SK-N-SH (cell line): ENCODE measurements around the gene UBN1. TPM values are rescaled to one million over a fixed set of nuclear protein-coding genes. Genes with fewer than 3 reads are reported as not detected.

Experiments used
- CTCF ChIA-PET: fragments of 300-600, 350-600 bp; formaldehyde crosslinking; extraction: SDS; loops from one replicate; lab custom pipeline; 2021; lab: Yijun Ruan, JAX
- POLR2A ChIA-PET: fragments of 350-600 bp; sonication (Branson Sonifier 250); formaldehyde crosslinking; extraction: SDS; loops from one replicate; lab custom pipeline; 2020; ENCODE audit warnings: antibody characterized with exemption, inconsistent platforms; lab: Yijun Ruan, JAX
- DNase-seq: peaks from one replicate; pipeline ENCODE4 v3.0.0; 2012
- H2AFZ ChIP-seq: fragments of 200-600 bp; sonication (generic); 2 replicates; pipeline ENCODE4 v1.8.1; 2016; ENCODE audit warnings: antibody characterized with exemption, mild to moderate bottlenecking, low read depth
- H3F3A ChIP-seq: fragments of 200-600 bp; sonication (generic); replicated peaks from 2 replicates; pipeline ENCODE3; 2016; ENCODE audit warnings: antibody characterized with exemption, mild to moderate bottlenecking; ENCODE audit not compliant: insufficient read depth
- H3K27ac ChIP-seq, 2 experiments: fragments of 200-500 bp in 1 of 2; fragments of 200-600 bp in 1 of 2; sonication (Bioruptor generic) in 1 of 2; sonication (generic), shearing (Covaris generic) in 1 of 2; 2 replicates each; pipeline versions ENCODE4 v1.5.1 to v1.6.1; 2014 to 2016; ENCODE audit warnings: low read depth in 2 of 2, inconsistent platforms in 1 of 2, low read length in 1 of 2, mild to moderate bottlenecking in 1 of 2, mixed read lengths in 1 of 2
- H3K27me3 ChIP-seq: fragments of 200-600 bp; sonication (generic), shearing (Covaris generic); 2 replicates; pipeline ENCODE4 v1.6.1; 2016; ENCODE audit warnings: mixed run types; ENCODE audit not compliant: insufficient read depth
- H3K36me3 ChIP-seq, 2 experiments: fragments of 200-500 bp in 1 of 2; fragments of 200-600 bp in 1 of 2; sonication (Bioruptor generic) in 1 of 2; sonication (generic) in 1 of 2; replicated peaks in 1 of 2; 2 replicates each; pipeline versions ENCODE3 to v1.5.1; 2014 to 2016; ENCODE audit warnings: low read length in 1 of 2, mild to moderate bottlenecking in 1 of 2; ENCODE audit not compliant: insufficient read depth in 2 of 2, control insufficient read depth in 1 of 2
- H3K4me1 ChIP-seq, 2 experiments: fragments of 200-500 bp in 1 of 2; fragments of 200-600 bp in 1 of 2; sonication (Bioruptor generic) in 1 of 2; sonication (generic), shearing (Covaris generic) in 1 of 2; 2 replicates each; pipeline versions ENCODE4 v1.5.1 to v1.6.1; 2014 to 2016; ENCODE audit warnings: low read depth in 1 of 2, low read length in 1 of 2, mixed run types in 1 of 2; ENCODE audit not compliant: insufficient read depth in 2 of 2, control insufficient read depth in 1 of 2
- H3K4me2 ChIP-seq: fragments of 200-600 bp; sonication (generic), shearing (Covaris generic); 2 replicates; pipeline ENCODE4 v1.6.1; 2017; ENCODE audit warnings: mixed run types
- H3K4me3 ChIP-seq, 2 experiments: fragments of 200-500 bp in 1 of 2; fragments of 200-600 bp in 1 of 2; sonication (Bioruptor generic) in 1 of 2; sonication (generic), shearing (Covaris generic) in 1 of 2; 2 replicates each; pipeline versions ENCODE4 v1.5.1 to v1.8.1; 2014 to 2016; ENCODE audit warnings: low read depth in 2 of 2, inconsistent platforms in 1 of 2, low read length in 1 of 2, mild to moderate bottlenecking in 1 of 2, mixed read lengths in 1 of 2, moderate library complexity in 1 of 2
- H3K79me2 ChIP-seq: fragments of 200-600 bp; sonication (generic); 2 replicates; pipeline ENCODE4 v1.8.1; 2017; ENCODE audit warnings: mild to moderate bottlenecking; ENCODE audit not compliant: insufficient read depth
- H3K9ac ChIP-seq: fragments of 200-600 bp; sonication (generic); 2 replicates; pipeline ENCODE4 v1.6.1; 2017; ENCODE audit warnings: mixed run types
- H3K9me2 ChIP-seq: fragments of 200-600 bp; sonication (generic); 2 replicates; pipeline ENCODE4 v1.6.1; 2017; ENCODE audit warnings: mixed run types
- H3K9me3 ChIP-seq: fragments of 200-600 bp; sonication (generic); 2 replicates; pipeline ENCODE4 v1.6.1; 2017; ENCODE audit warnings: mixed run types, mild to moderate bottlenecking, moderate library complexity
- H4K20me1 ChIP-seq: fragments of 200-600 bp; sonication (generic); 2 replicates; pipeline ENCODE4 v1.6.1; 2017; ENCODE audit warnings: mild to moderate bottlenecking, mixed run types; ENCODE audit not compliant: insufficient read depth
- FOSL2 ChIP-seq: IDR thresholded peaks from 2 replicates; pipeline ENCODE4 v1.4.0; 2012; ENCODE audit warnings: low read depth, mild to moderate bottlenecking, moderate library complexity, borderline replicate concordance
- GABPA ChIP-seq: IDR thresholded peaks from 2 replicates; pipeline ENCODE4 v1.4.0; 2012; ENCODE audit warnings: low read depth, mild to moderate bottlenecking
- GATA2 ChIP-seq: sonication (generic); formaldehyde crosslinking; IDR thresholded peaks from 2 replicates; pipeline ENCODE4 v1.5.0; 2020; ENCODE audit warnings: mild to moderate bottlenecking, missing genetic modification reagents
- JUND ChIP-seq: IDR thresholded peaks from 2 replicates; pipeline ENCODE4 v1.4.0; 2012
- MEF2A ChIP-seq: IDR thresholded peaks from 2 replicates; pipeline ENCODE4 v1.4.0; 2012; ENCODE audit warnings: low read depth, borderline replicate concordance
- MXI1 ChIP-seq: IDR thresholded peaks from 2 replicates; pipeline ENCODE4 v1.6.1; 2012; ENCODE audit warnings: mild to moderate bottlenecking, low read depth, low read length, improper control_type of control experiment
- NFIC ChIP-seq: IDR thresholded peaks from 2 replicates; pipeline ENCODE4 v1.4.0; 2012; ENCODE audit warnings: borderline replicate concordance
- NRF1 ChIP-seq: IDR thresholded peaks from 2 replicates; pipeline ENCODE4 v1.6.1; 2012; ENCODE audit warnings: low read depth, mild to moderate bottlenecking, low read length
- RFX5 ChIP-seq: IDR thresholded peaks from 2 replicates; pipeline ENCODE4 v1.6.1; 2012; ENCODE audit warnings: mild to moderate bottlenecking, improper control_type of control experiment, low read length
- RXRA ChIP-seq: IDR thresholded peaks from 2 replicates; pipeline ENCODE4 v1.4.0; 2012; ENCODE audit warnings: low read depth, mild to moderate bottlenecking, borderline replicate concordance
- TAF1 ChIP-seq: IDR thresholded peaks from 2 replicates; pipeline ENCODE4 v1.6.1; 2012; ENCODE audit warnings: low read depth, mild to moderate bottlenecking, low read length, moderate library complexity, borderline replicate concordance
- TEAD4 ChIP-seq: IDR thresholded peaks from 2 replicates; pipeline ENCODE4 v1.4.0; 2012; ENCODE audit warnings: mild to moderate bottlenecking, borderline replicate concordance; ENCODE audit not compliant: insufficient read depth
- WGBS: methylation state at CpG from one replicate; pipeline ENCODE4 v1.1.6; 2017; ENCODE audit warnings: low lambda C conversion rate; 5-methylcytosine and 5-hydroxymethylcytosine counted together
- polyA plus RNA-seq, 3 experiments: library from polyadenylated mRNA; depleted of rRNA; stranded (reverse); fragments of >200 nt; gene quantifications; 2 replicates each; pipeline ENCODE4 v1.2.3, GENCODE V29; 2012
- TF ChIP-seq, protein P1 (sequence below): fragments of 150-350 bp; IDR thresholded peaks from 2 replicates; pipeline ENCODE4 v1.6.1; 2016; ENCODE audit warnings: mild to moderate bottlenecking, low read depth, low read length
- TF ChIP-seq, protein P2 (sequence below): IDR thresholded peaks from 2 replicates; pipeline ENCODE4 v1.4.0; 2012; ENCODE audit warnings: low read depth, borderline replicate concordance

Gene UBN1
- polyA plus RNA-seq, 1 of the 3 experiments (the other 2 are of a cell fraction): 10.9 TPM

DNA sequence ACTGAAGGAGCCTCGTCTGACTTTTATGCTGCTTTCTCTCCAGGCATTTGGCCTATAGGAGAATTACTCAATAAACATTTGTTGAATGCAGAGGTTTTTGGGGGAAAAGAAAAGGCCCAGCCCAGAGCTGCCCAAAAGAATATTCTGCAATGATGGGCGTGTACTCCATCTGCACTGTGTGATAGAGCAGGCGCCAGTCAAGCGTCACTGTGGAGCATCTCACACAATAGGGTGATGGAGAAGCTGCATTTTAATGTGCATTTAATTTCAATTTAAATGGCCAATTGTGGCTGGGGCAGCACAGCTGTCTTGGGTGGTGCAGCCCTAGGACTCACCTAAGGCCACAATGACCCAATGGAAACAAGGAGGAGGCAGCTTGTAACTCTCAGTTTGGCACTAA, 20.8 kb upstream of the UBN1 start:
- Histone ChIP-seq H3K36me3 (peaks cover 57 to 71% of the 10 kb centered on the region in 2 experiments), H3F3A (no peaks in the 10 kb centered on the region), H3K79me2 (no peaks in the 10 kb centered on the region), H3K4me3 (no peak overlapping the region), H3K9ac (no peak overlapping the region), H3K27ac (no peak overlapping the region), H3K27me3 (no peaks in the 10 kb centered on the region), H3K9me3 (no peaks in the 10 kb centered on the region), H3K4me2 (no peak overlapping the region), H3K4me1 (no peaks in the 10 kb centered on the region)
- ChIA-PET CTCF (interaction anchor here (1.5 to 2.0 kb wide), 2 partner anchors 15 to 110 kb away, joined by 3 to 6 read pairs; no protein-coding TSS in a partner anchor), POLR2A (no interaction called here)
- WGBS: 100% methylated on average over 4 of the region's 4 CpGs
- TF ChIP-seq, protein P1, sequence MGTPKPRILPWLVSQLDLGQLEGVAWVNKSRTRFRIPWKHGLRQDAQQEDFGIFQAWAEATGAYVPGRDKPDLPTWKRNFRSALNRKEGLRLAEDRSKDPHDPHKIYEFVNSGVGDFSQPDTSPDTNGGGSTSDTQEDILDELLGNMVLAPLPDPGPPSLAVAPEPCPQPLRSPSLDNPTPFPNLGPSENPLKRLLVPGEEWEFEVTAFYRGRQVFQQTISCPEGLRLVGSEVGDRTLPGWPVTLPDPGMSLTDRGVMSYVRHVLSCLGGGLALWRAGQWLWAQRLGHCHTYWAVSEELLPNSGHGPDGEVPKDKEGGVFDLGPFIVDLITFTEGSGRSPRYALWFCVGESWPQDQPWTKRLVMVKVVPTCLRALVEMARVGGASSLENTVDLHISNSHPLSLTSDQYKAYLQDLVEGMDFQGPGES: no peak
- TF ChIP-seq TAF1 (no peak), RXRA (no peak), NFIC (no peak), MEF2A (no peak), TEAD4 (no peak), FOSL2 (no peak), MXI1 (no peak), NRF1 (no peak), RFX5 (no peak), JUND (no peak), GATA2 (CRISPR knock-in tag) (no peak)
- TF ChIP-seq, protein P2, sequence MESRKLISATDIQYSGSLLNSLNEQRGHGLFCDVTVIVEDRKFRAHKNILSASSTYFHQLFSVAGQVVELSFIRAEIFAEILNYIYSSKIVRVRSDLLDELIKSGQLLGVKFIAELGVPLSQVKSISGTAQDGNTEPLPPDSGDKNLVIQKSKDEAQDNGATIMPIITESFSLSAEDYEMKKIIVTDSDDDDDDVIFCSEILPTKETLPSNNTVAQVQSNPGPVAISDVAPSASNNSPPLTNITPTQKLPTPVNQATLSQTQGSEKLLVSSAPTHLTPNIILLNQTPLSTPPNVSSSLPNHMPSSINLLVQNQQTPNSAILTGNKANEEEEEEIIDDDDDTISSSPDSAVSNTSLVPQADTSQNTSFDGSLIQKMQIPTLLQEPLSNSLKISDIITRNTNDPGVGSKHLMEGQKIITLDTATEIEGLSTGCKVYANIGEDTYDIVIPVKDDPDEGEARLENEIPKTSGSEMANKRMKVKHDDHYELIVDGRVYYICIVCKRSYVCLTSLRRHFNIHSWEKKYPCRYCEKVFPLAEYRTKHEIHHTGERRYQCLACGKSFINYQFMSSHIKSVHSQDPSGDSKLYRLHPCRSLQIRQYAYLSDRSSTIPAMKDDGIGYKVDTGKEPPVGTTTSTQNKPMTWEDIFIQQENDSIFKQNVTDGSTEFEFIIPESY: no peak
- TF ChIP-seq, all 33 proteins: peak for 0
- DNase-seq: no peak
- Histone ChIP-seq H4K20me1 (no peaks in the 10 kb centered on the region), H2AFZ (no peak overlapping the region), H3K9me2 (no peaks in the 10 kb centered on the region)

DNA sequence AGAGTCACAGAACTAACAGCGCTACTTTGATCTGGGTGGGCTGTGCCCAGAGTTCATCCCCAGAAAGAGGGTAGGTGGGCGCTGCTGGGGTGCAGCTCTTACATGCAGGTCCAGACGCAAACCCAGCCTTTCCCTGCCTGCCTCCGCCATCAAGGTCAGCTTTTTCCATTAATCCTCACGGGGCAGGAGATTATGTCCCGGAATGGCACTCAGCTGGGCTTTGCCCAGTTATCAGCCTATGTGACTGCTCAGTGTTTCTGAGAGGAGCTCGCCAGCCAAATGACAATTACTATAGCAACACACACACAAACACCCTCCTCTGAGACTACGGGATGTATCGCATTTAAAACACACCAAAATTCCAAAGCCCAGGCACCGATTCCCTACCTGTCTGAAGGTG, 20.3 kb upstream of the UBN1 start:
- TF ChIP-seq GATA2 (CRISPR knock-in tag) (no peak), MEF2A (no peak), GABPA (no peak)
- H3K79me2 ChIP-seq: no peaks in the 10 kb centered on the region
- H3K4me2 ChIP-seq: no peak overlapping the region
- no peak overlapping the region for H2AFZ ChIP-seq
- no peaks in the 10 kb centered on the region for H3K9me2 ChIP-seq
- ChIA-PET POLR2A (no interaction called here), CTCF (interaction anchor here (1.5 to 2.0 kb wide), 2 partner anchors 15 to 110 kb away, joined by 3 to 6 read pairs; no protein-coding TSS in a partner anchor)
- peaks cover 58 to 71% of the 10 kb centered on the region in 2 experiments for H3K36me3 ChIP-seq
- no peaks in the 10 kb centered on the region for H3K9me3 ChIP-seq
- no peaks in the 10 kb centered on the region for H3K4me1 ChIP-seq
- H3F3A ChIP-seq: no peaks in the 10 kb centered on the region
- WGBS: 95% methylated on average over 9 of the region's 10 CpGs
- H3K9ac ChIP-seq: no peak overlapping the region
- no peak overlapping the region for H3K27ac ChIP-seq
- H3K4me3 ChIP-seq: no peak overlapping the region
- no peak for DNase-seq
- no peaks in the 10 kb centered on the region for H3K27me3 ChIP-seq
- H4K20me1 ChIP-seq: no peaks in the 10 kb centered on the region
